SK-N-SH (cell line): ENCODE measurements around the gene TREML4. TPM values are rescaled to one million over a fixed set of nuclear protein-coding genes. Genes with fewer than 3 reads are reported as not detected.

Source experiments
- CTCF ChIA-PET: fragments of 300-600, 350-600 bp; formaldehyde crosslinking; extraction: SDS; loops from one replicate; lab custom pipeline; 2021; lab: Yijun Ruan, JAX
- POLR2A ChIA-PET: fragments of 350-600 bp; sonication (Branson Sonifier 250); formaldehyde crosslinking; extraction: SDS; loops from one replicate; lab custom pipeline; 2020; ENCODE audit warnings: antibody characterized with exemption, inconsistent platforms; lab: Yijun Ruan, JAX
- DNase-seq: peaks from one replicate; pipeline ENCODE4 v3.0.0; 2012
- H2AFZ ChIP-seq: fragments of 200-600 bp; sonication (generic); 2 replicates; pipeline ENCODE4 v1.8.1; 2016; ENCODE audit warnings: antibody characterized with exemption, mild to moderate bottlenecking, low read depth
- H3F3A ChIP-seq: fragments of 200-600 bp; sonication (generic); replicated peaks from 2 replicates; pipeline ENCODE3; 2016; ENCODE audit warnings: antibody characterized with exemption, mild to moderate bottlenecking; ENCODE audit not compliant: insufficient read depth
- H3K27ac ChIP-seq, 2 experiments: fragments of 200-500 bp in 1 of 2; fragments of 200-600 bp in 1 of 2; sonication (Bioruptor generic) in 1 of 2; sonication (generic), shearing (Covaris generic) in 1 of 2; 2 replicates each; pipeline versions ENCODE4 v1.5.1 to v1.6.1; 2014 to 2016; ENCODE audit warnings: low read depth in 2 of 2, inconsistent platforms in 1 of 2, low read length in 1 of 2, mild to moderate bottlenecking in 1 of 2, mixed read lengths in 1 of 2
- H3K27me3 ChIP-seq: fragments of 200-600 bp; sonication (generic), shearing (Covaris generic); 2 replicates; pipeline ENCODE4 v1.6.1; 2016; ENCODE audit warnings: mixed run types; ENCODE audit not compliant: insufficient read depth
- H3K36me3 ChIP-seq, 2 experiments: fragments of 200-500 bp in 1 of 2; fragments of 200-600 bp in 1 of 2; sonication (Bioruptor generic) in 1 of 2; sonication (generic) in 1 of 2; replicated peaks in 1 of 2; 2 replicates each; pipeline versions ENCODE3 to v1.5.1; 2014 to 2016; ENCODE audit warnings: low read length in 1 of 2, mild to moderate bottlenecking in 1 of 2; ENCODE audit not compliant: insufficient read depth in 2 of 2, control insufficient read depth in 1 of 2
- H3K4me1 ChIP-seq, 2 experiments: fragments of 200-500 bp in 1 of 2; fragments of 200-600 bp in 1 of 2; sonication (Bioruptor generic) in 1 of 2; sonication (generic), shearing (Covaris generic) in 1 of 2; 2 replicates each; pipeline versions ENCODE4 v1.5.1 to v1.6.1; 2014 to 2016; ENCODE audit warnings: low read depth in 1 of 2, low read length in 1 of 2, mixed run types in 1 of 2; ENCODE audit not compliant: insufficient read depth in 2 of 2, control insufficient read depth in 1 of 2
- H3K4me2 ChIP-seq: fragments of 200-600 bp; sonication (generic), shearing (Covaris generic); 2 replicates; pipeline ENCODE4 v1.6.1; 2017; ENCODE audit warnings: mixed run types
- H3K4me3 ChIP-seq, 2 experiments: fragments of 200-500 bp in 1 of 2; fragments of 200-600 bp in 1 of 2; sonication (Bioruptor generic) in 1 of 2; sonication (generic), shearing (Covaris generic) in 1 of 2; 2 replicates each; pipeline versions ENCODE4 v1.5.1 to v1.8.1; 2014 to 2016; ENCODE audit warnings: low read depth in 2 of 2, inconsistent platforms in 1 of 2, low read length in 1 of 2, mild to moderate bottlenecking in 1 of 2, mixed read lengths in 1 of 2, moderate library complexity in 1 of 2
- H3K79me2 ChIP-seq: fragments of 200-600 bp; sonication (generic); 2 replicates; pipeline ENCODE4 v1.8.1; 2017; ENCODE audit warnings: mild to moderate bottlenecking; ENCODE audit not compliant: insufficient read depth
- H3K9ac ChIP-seq: fragments of 200-600 bp; sonication (generic); 2 replicates; pipeline ENCODE4 v1.6.1; 2017; ENCODE audit warnings: mixed run types
- H3K9me2 ChIP-seq: fragments of 200-600 bp; sonication (generic); 2 replicates; pipeline ENCODE4 v1.6.1; 2017; ENCODE audit warnings: mixed run types
- H3K9me3 ChIP-seq: fragments of 200-600 bp; sonication (generic); 2 replicates; pipeline ENCODE4 v1.6.1; 2017; ENCODE audit warnings: mixed run types, mild to moderate bottlenecking, moderate library complexity
- H4K20me1 ChIP-seq: fragments of 200-600 bp; sonication (generic); 2 replicates; pipeline ENCODE4 v1.6.1; 2017; ENCODE audit warnings: mild to moderate bottlenecking, mixed run types; ENCODE audit not compliant: insufficient read depth
- CTCF ChIP-seq: fragments of 200-600 bp; sonication (generic); IDR thresholded peaks from 2 replicates; pipeline ENCODE4 v1.6.1; 2017; ENCODE audit warnings: antibody characterized with exemption, mild to moderate bottlenecking, moderate library complexity
- ELF1 ChIP-seq: IDR thresholded peaks from 2 replicates; pipeline ENCODE4 v1.4.0; 2012
- EZH2phosphoT487 ChIP-seq: fragments of 200-600 bp; sonication (generic); IDR thresholded peaks from 2 replicates; pipeline ENCODE4 v1.6.1; 2017; ENCODE audit warnings: low read depth, mixed run types, mild to moderate bottlenecking, antibody characterized with exemption, moderate library complexity, borderline replicate concordance
- FOSL2 ChIP-seq: IDR thresholded peaks from 2 replicates; pipeline ENCODE4 v1.4.0; 2012; ENCODE audit warnings: low read depth, mild to moderate bottlenecking, moderate library complexity, borderline replicate concordance
- GABPA ChIP-seq: IDR thresholded peaks from 2 replicates; pipeline ENCODE4 v1.4.0; 2012; ENCODE audit warnings: low read depth, mild to moderate bottlenecking
- MXI1 ChIP-seq: IDR thresholded peaks from 2 replicates; pipeline ENCODE4 v1.6.1; 2012; ENCODE audit warnings: mild to moderate bottlenecking, low read depth, low read length, improper control_type of control experiment
- PBX3 ChIP-seq: IDR thresholded peaks from 2 replicates; pipeline ENCODE4; 2012
- POLR2AphosphoS5 ChIP-seq: IDR thresholded peaks from 2 replicates; pipeline ENCODE4 v1.6.1; 2012; ENCODE audit warnings: low read depth, low read length
- RCOR1 ChIP-seq: fragments of 150-350 bp; IDR thresholded peaks from 2 replicates; pipeline ENCODE4 v1.6.1; 2017; ENCODE audit warnings: antibody characterized with exemption, low read length
- REST ChIP-seq: IDR thresholded peaks from 2 replicates; pipeline ENCODE4 v1.6.1; 2012; ENCODE audit warnings: mild to moderate bottlenecking, low read depth, low read length, moderate library complexity
- RFX5 ChIP-seq: IDR thresholded peaks from 2 replicates; pipeline ENCODE4 v1.6.1; 2012; ENCODE audit warnings: mild to moderate bottlenecking, improper control_type of control experiment, low read length
- RXRA ChIP-seq: IDR thresholded peaks from 2 replicates; pipeline ENCODE4 v1.4.0; 2012; ENCODE audit warnings: low read depth, mild to moderate bottlenecking, borderline replicate concordance
- SIN3A ChIP-seq: IDR thresholded peaks from 2 replicates; pipeline ENCODE4 v1.6.1; 2012; ENCODE audit warnings: low read depth, mild to moderate bottlenecking, low read length, moderate library complexity, borderline replicate concordance
- TCF12 ChIP-seq: IDR thresholded peaks from 2 replicates; pipeline ENCODE4 v1.4.0; 2012
- USF2 ChIP-seq: fragments of 150-350 bp; IDR thresholded peaks from 2 replicates; pipeline ENCODE4 v1.6.1; 2017; ENCODE audit warnings: antibody characterized with exemption, low read length, low read depth, borderline replicate concordance
- YY1 ChIP-seq: IDR thresholded peaks from 2 replicates; pipeline ENCODE4 v1.4.0; 2012; ENCODE audit warnings: low read depth, mild to moderate bottlenecking
- WGBS: methylation state at CpG from one replicate; pipeline ENCODE4 v1.1.6; 2017; ENCODE audit warnings: low lambda C conversion rate; 5-methylcytosine and 5-hydroxymethylcytosine counted together
- polyA plus RNA-seq, 3 experiments: library from polyadenylated mRNA; depleted of rRNA; stranded (reverse); fragments of >200 nt; gene quantifications; 2 replicates each; pipeline ENCODE4 v1.2.3, GENCODE V29; 2012

The TREML4 gene
- polyA plus RNA-seq, 1 of the 3 experiments (the other 2 are of a cell fraction), result not detected

- no peak overlapping the region for H3K4me2 ChIP-seq
- H3K9ac ChIP-seq, result no peak overlapping the region
- WGBS, result 27% methylated on average over 4 of the region's 4 CpGs
- no peaks in the 10 kb centered on the region for H3K9me2 ChIP-seq
- no peaks in the 10 kb centered on the region for H3K36me3 ChIP-seq
- no peak overlapping the region for H2AFZ ChIP-seq
- ChIA-PET CTCF (interaction anchor here (1.0 kb wide), 1 partner anchor 97 kb away, joined by 3 read pairs; no protein-coding TSS in a partner anchor), POLR2A (no interaction called here)
- H3K4me1 ChIP-seq, result no peaks in the 10 kb centered on the region
- no peak for DNase-seq
- H3K9me3 ChIP-seq, result 0 out of 2 replicates have a peak, but pooled peaks cover 4% of the 10 kb centered on the region
- H3K27me3 ChIP-seq, result peaks cover 4% of the 10 kb centered on the region; the same call in 1 of the 2 replicates
- no peaks in the 10 kb centered on the region for H4K20me1 ChIP-seq
- H3K79me2 ChIP-seq, result no peaks in the 10 kb centered on the region
- H3F3A ChIP-seq, result no peaks in the 10 kb centered on the region
- TF ChIP-seq USF2 (no peak), SIN3A (no peak), EZH2phosphoT487 (no peak), RXRA (no peak), RFX5 (no peak), REST (no peak), FOSL2 (no peak), TCF12 (no peak), GABPA (no peak), MXI1 (no peak), RCOR1 (no peak), POLR2AphosphoS5 (no peak), PBX3 (no peak), YY1 (no peak), ELF1 (no peak), CTCF (no peak)
- H3K4me3 ChIP-seq, result no peak overlapping the region
- H3K27ac ChIP-seq, result no peak overlapping the region
These were observed 6.1 kb upstream of the TREML4 start for GRCh38 chr6:41222045-41222444.
